HEK293 (cell line): Measurements from ENCODE around the gene ZNF83.
"Not testable (repeated sequence)": the region's sequence is repeated elsewhere in the genome, so short reads cannot be mapped to it uniquely, and the experiment has no call there.

ENCODE experiments used
- CTCF ChIA-PET: fragments of 350-600 bp; formaldehyde crosslinking; extraction: SDS; loops from one replicate; lab custom pipeline; 2021; ENCODE audit warnings: antibody characterized with exemption; lab: Yijun Ruan, JAX
- POLR2A ChIA-PET: fragments of 300-600 bp; formaldehyde crosslinking; extraction: SDS; loops from one replicate; lab custom pipeline; 2020; ENCODE audit warnings: antibody characterized with exemption, inconsistent platforms; lab: Yijun Ruan, JAX
- H3K27ac ChIP-seq: fragments of 200-500 bp; sonication (Bioruptor generic); 2 replicates; pipeline ENCODE4 v1.5.1; 2014; ENCODE audit warnings: low read depth, low read length, control low read depth, inconsistent platforms; ENCODE audit errors: extremely low read depth
- H3K36me3 ChIP-seq, 2 experiments: fragments of 200-500 bp in 1 of 2; sonication (Bioruptor generic) in 1 of 2; 1 replicate in 1 of 2; 2 replicates in 1 of 2; pipeline ENCODE4 v1.5.1; 2014 to 2017; ENCODE audit warnings: inconsistent platforms in 2 of 2, low read length in 2 of 2; ENCODE audit not compliant: control insufficient read depth in 2 of 2, insufficient read depth in 1 of 2
- H3K4me1 ChIP-seq: fragments of 200-500 bp; sonication (Bioruptor generic); 2 replicates; pipeline ENCODE4 v1.5.1; 2014; ENCODE audit warnings: mild to moderate bottlenecking, low read length, inconsistent platforms; ENCODE audit not compliant: control insufficient read depth, insufficient read depth
- H3K4me3 ChIP-seq: 2 replicates; pipeline ENCODE4 v1.5.1; 2011; ENCODE audit warnings: low read depth, mild to moderate bottlenecking, control low read depth, low read length, moderate library complexity
- H3K9me3 ChIP-seq: fragments of 200-500 bp; sonication (Bioruptor generic); 2 replicates; pipeline ENCODE4 v1.5.1; 2014; ENCODE audit warnings: low read depth, low read length, inconsistent platforms; ENCODE audit not compliant: control insufficient read depth, insufficient read depth
- GLIS2 ChIP-seq: fragments of 450-650 bp; formaldehyde crosslinking; IDR thresholded peaks from 2 replicates; pipeline ENCODE4 v1.5.1; 2016; ENCODE audit warnings: missing biosample characterization, missing genetic modification characterization
- KLF1 ChIP-seq: fragments of 450-650 bp; formaldehyde crosslinking; IDR thresholded peaks from 2 replicates; pipeline ENCODE4 v1.5.1; 2016; ENCODE audit warnings: missing biosample characterization, missing genetic modification characterization
- PRDM1 ChIP-seq: fragments of 450-650 bp; formaldehyde crosslinking; IDR thresholded peaks from 2 replicates; pipeline ENCODE4; 2016; ENCODE audit warnings: missing biosample characterization, missing genetic modification characterization
- SETDB1 ChIP-seq: IDR thresholded peaks from one replicate; pipeline ENCODE4 v1.6.1; 2017; ENCODE audit warnings: mild to moderate bottlenecking, low read length, moderate library complexity, mixed read lengths; ENCODE audit not compliant: insufficient read length
- ZBTB20 ChIP-seq: fragments of 450-650 bp; formaldehyde crosslinking; IDR thresholded peaks from 2 replicates; pipeline ENCODE4 v1.5.1; 2016; ENCODE audit warnings: missing biosample characterization, missing genetic modification characterization
- ZFP41 ChIP-seq: fragments of 450-650 bp; formaldehyde crosslinking; IDR thresholded peaks from 2 replicates; pipeline ENCODE4 v1.5.1; 2016; ENCODE audit warnings: missing biosample characterization, missing genetic modification characterization, borderline replicate concordance
- ZNF221 ChIP-seq: fragments of 450-650 bp; formaldehyde crosslinking; IDR thresholded peaks from 2 replicates; pipeline ENCODE4 v1.5.1; 2017; ENCODE audit warnings: missing biosample characterization, missing genetic modification characterization, borderline replicate concordance
- ZNF416 ChIP-seq: fragments of 450-650 bp; formaldehyde crosslinking; IDR thresholded peaks from 2 replicates; pipeline ENCODE4 v1.5.1; 2016; ENCODE audit warnings: missing biosample characterization, missing genetic modification characterization
- ZNF580 ChIP-seq: fragments of 450-650 bp; formaldehyde crosslinking; IDR thresholded peaks from 2 replicates; pipeline ENCODE4 v1.5.1; 2016; ENCODE audit warnings: missing biosample characterization, missing genetic modification characterization
- ZNF600 ChIP-seq: fragments of 450-650 bp; formaldehyde crosslinking; IDR thresholded peaks from 2 replicates; pipeline ENCODE4 v1.5.1; 2016; ENCODE audit warnings: missing biosample characterization, missing genetic modification characterization
- ZNF623 ChIP-seq: fragments of 450-650 bp; formaldehyde crosslinking; IDR thresholded peaks from 2 replicates; pipeline ENCODE4 v1.5.1; 2016; ENCODE audit warnings: missing biosample characterization, missing genetic modification characterization
- ZNF843 ChIP-seq: fragments of 450-650 bp; formaldehyde crosslinking; IDR thresholded peaks from 2 replicates; pipeline ENCODE4 v1.5.1; 2016; ENCODE audit warnings: missing biosample characterization, missing genetic modification characterization
- ZXDB ChIP-seq: fragments of 450-650 bp; formaldehyde crosslinking; IDR thresholded peaks from 2 replicates; pipeline ENCODE4 v1.5.1; 2016; ENCODE audit warnings: missing biosample characterization, missing genetic modification characterization
- TF ChIP-seq, protein P1 (sequence below): fragments of 450-650 bp; formaldehyde crosslinking; IDR thresholded peaks from 2 replicates; pipeline ENCODE4 v1.5.1; 2016; ENCODE audit warnings: missing biosample characterization, missing genetic modification characterization
- TF ChIP-seq, protein P2 (sequence below): fragments of 450-650 bp; formaldehyde crosslinking; IDR thresholded peaks from 2 replicates; pipeline ENCODE4 v1.5.1; 2016; ENCODE audit warnings: missing biosample characterization, missing genetic modification characterization
- TF ChIP-seq, protein P3 (sequence below): fragments of 450-650 bp; formaldehyde crosslinking; IDR thresholded peaks from 2 replicates; pipeline ENCODE4 v1.5.1; 2016; ENCODE audit warnings: missing biosample characterization, missing genetic modification characterization

The ZNF83 gene

GRCh38 chr19:52570000-52570861 lies 67.9 kb downstream of the ZNF83 start, which contains the start of gene ZNF701 (continued):
- TF ChIP-seq ZNF221 (tag by site-specific recombination) (no peak), PRDM1 (tag by site-specific recombination) (no peak), ZNF416 (tag by site-specific recombination) (no peak), ZXDB (peak; percentile 24; the same call in 1 of the 2 replicates)
- TF ChIP-seq, protein P1, sequence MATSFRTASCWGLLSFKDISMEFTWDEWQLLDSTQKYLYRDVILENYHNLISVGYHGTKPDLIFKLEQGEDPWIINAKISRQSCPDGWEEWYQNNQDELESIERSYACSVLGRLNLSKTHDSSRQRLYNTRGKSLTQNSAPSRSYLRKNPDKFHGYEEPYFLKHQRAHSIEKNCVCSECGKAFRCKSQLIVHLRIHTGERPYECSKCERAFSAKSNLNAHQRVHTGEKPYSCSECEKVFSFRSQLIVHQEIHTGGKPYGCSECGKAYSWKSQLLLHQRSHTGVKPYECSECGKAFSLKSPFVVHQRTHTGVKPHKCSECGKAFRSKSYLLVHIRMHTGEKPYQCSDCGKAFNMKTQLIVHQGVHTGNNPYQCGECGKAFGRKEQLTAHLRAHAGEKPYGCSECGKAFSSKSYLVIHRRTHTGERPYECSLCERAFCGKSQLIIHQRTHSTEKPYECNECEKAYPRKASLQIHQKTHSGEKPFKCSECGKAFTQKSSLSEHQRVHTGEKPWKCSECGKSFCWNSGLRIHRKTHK (tag by site-specific recombination): no peak

- H3K9me3 ChIP-seq, POLR2A ChIA-PET, CTCF ChIA-PET, H3K27ac ChIP-seq, H3K4me1 ChIP-seq: not testable (repeated sequence)
- H3K36me3 ChIP-seq: peaks cover 0 to 26% of the 10 kb centered on the region in 2 experiments; a peak in 1 of 3 replicates
- 0 out of 2 replicates have a peak, but pooled peaks have one; percentile 9 for TF ChIP-seq GLIS2 (tag by site-specific recombination)
- peak; percentile 44 for TF ChIP-seq SETDB1
- peak; percentile 90 for TF ChIP-seq ZBTB20 (tag by site-specific recombination)
- TF ChIP-seq, protein P2, sequence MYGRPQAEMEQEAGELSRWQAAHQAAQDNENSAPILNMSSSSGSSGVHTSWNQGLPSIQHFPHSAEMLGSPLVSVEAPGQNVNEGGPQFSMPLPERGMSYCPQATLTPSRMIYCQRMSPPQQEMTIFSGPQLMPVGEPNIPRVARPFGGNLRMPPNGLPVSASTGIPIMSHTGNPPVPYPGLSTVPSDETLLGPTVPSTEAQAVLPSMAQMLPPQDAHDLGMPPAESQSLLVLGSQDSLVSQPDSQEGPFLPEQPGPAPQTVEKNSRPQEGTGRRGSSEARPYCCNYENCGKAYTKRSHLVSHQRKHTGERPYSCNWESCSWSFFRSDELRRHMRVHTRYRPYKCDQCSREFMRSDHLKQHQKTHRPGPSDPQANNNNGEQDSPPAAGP (tag by site-specific recombination): 0 out of 2 replicates have a peak, but pooled peaks have one; percentile 10
- 0 out of 2 replicates have a peak, but pooled peaks have one; percentile 25 for TF ChIP-seq ZNF600 (tag by site-specific recombination)
- peak; percentile 81 for TF ChIP-seq PRDM1 (tag by site-specific recombination)
- 0 out of 2 replicates have a peak, but pooled peaks have one; percentile 10 for TF ChIP-seq KLF1 (tag by site-specific recombination)
- peak overlapping the region; percentile 36 for H3K4me3 ChIP-seq
Observed at GRCh38 chr19:52569638-52569999, 68.5 kb downstream of the ZNF83 start.

- H3K36me3 ChIP-seq: peaks cover 0 to 9% of the 10 kb centered on the region in 2 experiments; a peak in 1 of 3 replicates
- H3K4me1 ChIP-seq: no peaks in the 10 kb centered on the region
- CTCF ChIA-PET: no interaction called here
- H3K9me3 ChIP-seq: no peaks in the 10 kb centered on the region; the same call in 1 of the 2 replicates
- POLR2A ChIA-PET: no interaction called here
- H3K27ac ChIP-seq: no peak overlapping the region
- no peak for TF ChIP-seq ZNF623 (tag by site-specific recombination)
- TF ChIP-seq ZNF580 (tag by site-specific recombination): no peak
- TF ChIP-seq ZNF843 (tag by site-specific recombination): no peak
- no peak for TF ChIP-seq ZFP41 (tag by site-specific recombination)
- TF ChIP-seq, protein P3, sequence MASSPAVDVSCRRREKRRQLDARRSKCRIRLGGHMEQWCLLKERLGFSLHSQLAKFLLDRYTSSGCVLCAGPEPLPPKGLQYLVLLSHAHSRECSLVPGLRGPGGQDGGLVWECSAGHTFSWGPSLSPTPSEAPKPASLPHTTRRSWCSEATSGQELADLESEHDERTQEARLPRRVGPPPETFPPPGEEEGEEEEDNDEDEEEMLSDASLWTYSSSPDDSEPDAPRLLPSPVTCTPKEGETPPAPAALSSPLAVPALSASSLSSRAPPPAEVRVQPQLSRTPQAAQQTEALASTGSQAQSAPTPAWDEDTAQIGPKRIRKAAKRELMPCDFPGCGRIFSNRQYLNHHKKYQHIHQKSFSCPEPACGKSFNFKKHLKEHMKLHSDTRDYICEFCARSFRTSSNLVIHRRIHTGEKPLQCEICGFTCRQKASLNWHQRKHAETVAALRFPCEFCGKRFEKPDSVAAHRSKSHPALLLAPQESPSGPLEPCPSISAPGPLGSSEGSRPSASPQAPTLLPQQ (tag by site-specific recombination): no peak
- no peak overlapping the region for H3K4me3 ChIP-seq
Observed at GRCh38 chr19:52567921-52568320, 70.2 kb downstream of the ZNF83 start.
